Activated naive CD4-positive, alpha-beta T cell treated with anti-CD3 and anti-CD28 coated beads, Interleukin-2, amount 10 ng/mL, durations not matched to agents 7 days and 5 days (primary cell): ENCODE data around the gene FAM3B.

Source experiments
- CTCF ChIA-PET: fragments of 350-600 bp; sonication (Branson Sonifier 250); formaldehyde crosslinking; loops from one replicate; lab custom pipeline; 2021; ENCODE audit warnings: antibody characterized with exemption; lab: Charles Lee
- DNase-seq: peaks from one replicate; pipeline ENCODE4 v3.0.0-alpha.2; 2020
- H3K27ac Mint-ChIP-seq: one replicate; pipeline ENCODE4 v1.8.0; 2021; ENCODE audit warnings: mild to moderate bottlenecking, moderate library complexity, mixed read lengths
- H3K27me3 Mint-ChIP-seq: one replicate; pipeline ENCODE4 v1.8.0; 2021; ENCODE audit warnings: mild to moderate bottlenecking, mixed read lengths
- H3K36me3 Mint-ChIP-seq: one replicate; pipeline ENCODE4 v1.8.0; 2021; ENCODE audit warnings: mixed read lengths
- H3K4me1 Mint-ChIP-seq: one replicate; pipeline ENCODE4 v1.8.0; 2021; ENCODE audit warnings: mixed read lengths
- H3K4me3 Mint-ChIP-seq: one replicate; pipeline ENCODE4 v1.8.0; 2021; ENCODE audit warnings: mild to moderate bottlenecking, moderate library complexity, mixed read lengths
- H3K9me3 Mint-ChIP-seq: one replicate; pipeline ENCODE4 v1.8.0; 2021; ENCODE audit warnings: mixed read lengths

Gene FAM3B

DNA sequence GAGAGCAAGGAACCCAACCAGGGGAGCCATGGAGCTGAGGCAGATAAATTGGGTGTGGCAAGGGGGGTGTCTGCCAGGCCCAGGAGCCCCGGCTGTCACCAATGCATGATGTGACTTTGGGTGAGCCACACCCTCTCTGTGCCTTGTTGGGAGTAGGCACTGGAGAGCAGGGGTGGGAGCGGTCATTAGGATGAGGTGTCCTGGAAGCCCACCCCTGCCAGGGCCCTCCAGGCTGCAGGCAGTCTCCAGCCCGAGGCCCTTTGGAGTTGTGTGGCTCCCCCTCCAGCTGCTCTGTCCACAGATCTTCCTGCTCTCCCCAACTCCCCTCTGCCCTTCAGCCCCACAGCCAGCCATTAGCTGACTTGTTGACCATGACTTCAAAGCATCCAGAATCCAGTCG lies 56.7 kb downstream of the FAM3B start:
- Mint-ChIP-seq H3K9me3 (no peaks in the 10 kb centered on the region), H3K4me1 (peaks cover 53% of the 10 kb centered on the region), H3K27ac (peak overlapping the region; percentile 42), H3K36me3 (peaks cover 35% of the 10 kb centered on the region), H3K4me3 (no peak overlapping the region), H3K27me3 (no peaks in the 10 kb centered on the region)
- CTCF ChIA-PET = interaction anchor here (0.6 to 2.6 kb wide), 4 partner anchors 10 to 90 kb away, joined by 3 to 10 read pairs (median 6); no protein-coding TSS in a partner anchor
- DNase-seq = no peak

DNA sequence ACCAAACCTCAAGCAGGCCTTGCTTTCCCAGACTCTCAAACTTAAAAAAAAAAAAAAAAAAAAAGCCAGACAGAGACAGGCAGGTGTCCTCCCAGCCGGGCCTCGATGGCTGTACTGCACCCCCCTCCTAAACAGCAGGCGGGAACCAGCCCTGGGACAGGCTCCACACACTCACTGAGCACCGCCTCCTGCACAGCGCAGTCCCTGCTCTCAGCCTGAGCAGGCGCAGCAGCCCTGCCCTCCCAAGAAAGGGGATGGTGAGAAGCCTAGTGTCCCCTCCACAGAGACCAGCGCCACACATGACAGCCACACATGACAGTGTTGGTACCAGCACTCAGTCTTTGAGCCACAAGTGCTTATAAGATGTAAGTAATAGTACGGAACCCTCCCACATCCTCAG lies 57.2 kb downstream of the FAM3B start:
- CTCF ChIA-PET = interaction anchor here (0.6 to 2.6 kb wide), 3 partner anchors 11 to 91 kb away, joined by 3 to 10 read pairs (median 4); no protein-coding TSS in a partner anchor
- H3K27me3 Mint-ChIP-seq = no peaks in the 10 kb centered on the region
- H3K4me1 Mint-ChIP-seq = peaks cover 48% of the 10 kb centered on the region
- no peak overlapping the region for H3K27ac Mint-ChIP-seq
- DNase-seq = no peak
- no peak overlapping the region for H3K4me3 Mint-ChIP-seq
- peaks cover 35% of the 10 kb centered on the region for H3K36me3 Mint-ChIP-seq
- no peaks in the 10 kb centered on the region for H3K9me3 Mint-ChIP-seq

DNA sequence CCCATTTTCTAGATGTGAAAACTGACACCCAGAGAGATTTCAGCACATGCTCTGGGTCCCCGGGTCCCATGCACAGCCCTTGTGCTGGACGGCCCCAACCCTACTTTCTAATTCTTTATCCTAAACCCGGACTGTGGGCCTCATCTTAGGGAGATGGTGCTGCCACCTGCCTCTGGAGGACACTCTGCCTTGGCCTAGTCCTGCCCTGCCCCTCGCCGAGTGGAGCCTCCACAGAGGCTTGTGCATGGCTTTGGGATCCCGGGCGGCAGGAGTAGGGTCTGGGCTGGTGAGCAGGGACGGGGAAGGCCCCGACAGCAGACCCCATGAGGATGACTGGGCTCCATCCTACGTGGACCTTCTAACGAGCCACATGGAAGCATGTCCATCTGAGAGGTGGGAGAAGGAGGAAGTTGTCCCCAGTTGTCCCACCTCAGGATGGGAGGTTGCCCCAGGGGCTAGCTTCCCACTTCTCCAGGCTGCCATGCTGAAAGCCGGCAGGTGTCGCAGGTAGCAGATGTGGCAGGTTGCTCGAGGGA lies 57.6 kb downstream of the FAM3B start:
- no peaks in the 10 kb centered on the region for H3K9me3 Mint-ChIP-seq
- peaks cover 43% of the 10 kb centered on the region for H3K4me1 Mint-ChIP-seq
- DNase-seq = no peak
- H3K27me3 Mint-ChIP-seq = no peaks in the 10 kb centered on the region
- peaks cover 35% of the 10 kb centered on the region for H3K36me3 Mint-ChIP-seq
- H3K4me3 Mint-ChIP-seq = no peak overlapping the region
- H3K27ac Mint-ChIP-seq = no peak overlapping the region
- CTCF ChIA-PET = no interaction called here

- Mint-ChIP-seq H3K4me1 (peaks cover 39% of the 10 kb centered on the region), H3K9me3 (no peaks in the 10 kb centered on the region), H3K27me3 (no peaks in the 10 kb centered on the region), H3K27ac (peak overlapping the region; percentile 69), H3K36me3 (peaks cover 33% of the 10 kb centered on the region), H3K4me3 (no peak overlapping the region)
- CTCF ChIA-PET = no interaction called here
- no peak for DNase-seq
Observed at GRCh38 chr21:41374867-41375533, 58.4 kb downstream of the FAM3B start.

DNA sequence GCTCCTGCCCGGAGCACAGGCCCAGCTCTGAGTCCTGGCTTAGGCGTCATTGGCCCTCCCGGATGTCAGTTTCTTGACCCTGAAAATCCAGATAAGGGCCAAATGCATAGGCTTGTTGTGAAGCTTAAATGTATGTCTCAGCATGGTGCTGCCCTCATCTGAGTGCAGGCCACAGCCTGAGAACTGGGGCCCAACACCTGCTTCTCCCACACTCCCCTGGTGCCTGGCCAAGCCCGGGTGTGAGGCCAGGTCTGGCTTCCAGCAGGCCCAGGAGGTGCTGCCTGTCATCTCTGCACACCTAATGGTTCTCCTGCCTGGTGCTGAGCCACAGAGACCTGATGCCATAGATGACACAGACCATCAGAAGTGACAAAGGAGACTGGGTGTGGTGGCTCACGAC lies 59.3 kb downstream of the FAM3B start:
- Mint-ChIP-seq H3K4me3 (no peak overlapping the region), H3K4me1 (peaks cover 30% of the 10 kb centered on the region), H3K27me3 (no peaks in the 10 kb centered on the region), H3K36me3 (peaks cover 30% of the 10 kb centered on the region), H3K27ac (no peak overlapping the region), H3K9me3 (no peaks in the 10 kb centered on the region)
- DNase-seq = no peak
- CTCF ChIA-PET = no interaction called here

- no peak overlapping the region for H3K4me3 Mint-ChIP-seq
- no peaks in the 10 kb centered on the region for H3K27me3 Mint-ChIP-seq
- CTCF ChIA-PET = no interaction called here
- H3K9me3 Mint-ChIP-seq = no peaks in the 10 kb centered on the region
- H3K27ac Mint-ChIP-seq = peak overlapping the region; percentile 77
- DNase-seq = no peak
- peaks cover 14% of the 10 kb centered on the region for H3K4me1 Mint-ChIP-seq
- peaks cover 40% of the 10 kb centered on the region for H3K36me3 Mint-ChIP-seq
Observed at GRCh38 chr21:41377715-41378114, 61.1 kb downstream of the FAM3B start.

DNA sequence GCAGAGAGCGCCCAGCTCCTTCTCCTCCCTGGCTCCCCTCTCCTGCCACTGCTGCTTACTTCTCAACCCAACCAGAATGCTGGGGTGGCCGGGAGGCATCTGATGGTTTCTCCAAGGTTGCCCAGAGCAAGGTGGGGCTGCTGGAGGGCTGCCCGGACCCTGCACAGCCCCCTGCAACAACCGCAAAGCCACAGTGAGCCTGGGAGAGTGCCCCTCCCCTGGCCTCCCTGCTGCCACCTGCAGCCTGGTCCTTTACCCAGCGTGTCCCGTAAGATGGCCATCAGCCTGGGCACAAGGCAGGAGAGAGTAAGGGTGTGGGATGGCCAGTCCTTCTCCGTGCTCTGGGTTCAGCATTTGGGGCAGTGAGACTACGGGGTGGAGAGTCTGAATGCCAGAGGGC lies 62.2 kb downstream of the FAM3B start:
- Mint-ChIP-seq H3K27ac (no peak overlapping the region), H3K27me3 (no peaks in the 10 kb centered on the region), H3K4me3 (no peak overlapping the region), H3K4me1 (peaks cover 7% of the 10 kb centered on the region), H3K36me3 (peaks cover 40% of the 10 kb centered on the region), H3K9me3 (no peaks in the 10 kb centered on the region)
- CTCF ChIA-PET = interaction anchor here (0.6 kb wide), 1 partner anchor 14 kb away, joined by 3 read pairs; no protein-coding TSS in a partner anchor
- DNase-seq = no peak

DNA sequence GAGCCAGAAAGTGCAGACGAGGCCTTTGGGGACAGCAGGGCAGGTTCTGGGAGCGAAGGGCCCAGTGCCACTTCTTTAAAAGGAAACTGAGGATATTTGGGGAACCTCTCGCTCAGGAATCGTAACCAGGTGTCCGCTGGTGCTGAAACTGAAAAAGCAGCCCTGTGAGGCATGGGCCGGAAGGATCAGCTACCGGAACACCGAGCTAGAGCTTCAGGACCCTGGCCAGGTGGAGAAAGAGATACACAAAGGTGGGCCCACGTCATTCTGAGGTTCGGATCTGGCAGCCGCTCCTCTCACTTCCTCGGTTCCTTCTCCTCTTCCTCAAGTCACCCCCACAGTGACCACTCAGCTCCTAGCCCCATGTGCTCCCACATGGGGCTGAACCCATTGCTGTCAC lies 63.3 kb downstream of the FAM3B start:
- H3K27ac Mint-ChIP-seq = no peak overlapping the region
- H3K27me3 Mint-ChIP-seq = no peaks in the 10 kb centered on the region
- peaks cover 3% of the 10 kb centered on the region for H3K4me1 Mint-ChIP-seq
- CTCF ChIA-PET = interaction anchor here (1.3 kb wide), 1 partner anchor 97 kb away, joined by 3 read pairs; no protein-coding TSS in a partner anchor
- peaks cover 41% of the 10 kb centered on the region for H3K36me3 Mint-ChIP-seq
- no peak for DNase-seq
- H3K9me3 Mint-ChIP-seq = no peaks in the 10 kb centered on the region
- H3K4me3 Mint-ChIP-seq = no peak overlapping the region

DNA sequence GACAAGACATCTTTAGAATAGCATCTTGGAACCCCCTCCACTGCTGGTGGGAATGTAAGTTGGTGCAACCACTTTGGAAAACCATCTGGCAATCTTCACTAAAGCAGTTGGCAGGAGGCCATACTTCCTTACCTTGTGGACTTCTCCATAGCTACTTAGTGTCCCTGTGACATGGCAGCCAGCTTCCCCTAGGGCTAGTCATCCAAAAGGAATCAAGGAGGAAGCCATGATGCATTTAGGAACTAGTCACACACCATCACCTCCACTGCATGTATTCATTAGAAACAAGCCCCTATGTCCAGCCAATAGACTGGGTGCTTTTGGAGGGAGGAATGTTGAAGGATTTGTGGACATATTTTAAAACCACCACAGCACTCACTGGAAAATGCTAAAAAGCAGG lies 65.1 kb downstream of the FAM3B start:
- no peaks in the 10 kb centered on the region for H3K27me3 Mint-ChIP-seq

DNA sequence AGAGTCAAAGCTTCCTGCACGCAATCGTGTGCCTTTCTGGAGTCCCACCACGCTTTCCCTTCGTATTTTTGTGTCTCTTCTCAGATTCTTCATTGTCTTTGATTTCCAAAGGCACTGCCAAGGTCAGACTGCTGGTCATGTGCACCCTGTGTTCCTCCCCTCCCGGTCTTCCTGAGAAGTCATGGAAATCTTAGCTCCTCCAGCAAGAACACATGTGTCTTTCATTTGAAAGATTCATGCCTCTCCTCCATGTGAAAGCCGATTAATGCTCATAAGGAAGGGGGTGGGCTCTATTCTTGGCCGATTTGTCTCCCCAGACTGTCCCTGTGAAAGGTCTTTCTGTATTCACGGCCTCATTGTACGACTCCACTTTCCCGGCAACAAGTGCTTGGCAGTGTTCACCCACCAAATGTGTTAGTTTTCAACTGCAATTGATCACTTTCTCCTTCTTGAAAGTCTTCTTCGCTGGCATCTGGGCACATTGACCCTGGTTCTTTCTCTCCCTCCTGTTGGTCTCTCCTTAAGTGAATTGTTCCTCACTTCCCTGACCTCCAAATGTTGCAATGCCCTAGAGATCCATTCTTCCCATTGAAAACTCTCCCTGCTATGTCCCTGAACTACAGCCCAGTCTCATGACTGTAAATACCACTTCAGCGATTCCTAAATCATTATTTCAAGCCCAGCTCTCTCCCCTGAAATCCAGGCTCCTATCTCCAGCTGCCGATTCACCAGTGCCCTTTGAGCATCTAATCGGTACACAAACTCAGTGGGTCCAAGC lies 70.6 kb downstream of the FAM3B start:
- CTCF ChIA-PET = no interaction called here
- no peaks in the 10 kb centered on the region for H3K4me1 Mint-ChIP-seq
- H3K36me3 Mint-ChIP-seq = peaks cover 39% of the 10 kb centered on the region
- DNase-seq = no peak
- no peaks in the 10 kb centered on the region for H3K9me3 Mint-ChIP-seq
- H3K4me3 Mint-ChIP-seq = no peak overlapping the region
- no peak overlapping the region for H3K27ac Mint-ChIP-seq
- H3K27me3 Mint-ChIP-seq = no peaks in the 10 kb centered on the region

More for the DNA sequence above, 65.1 kb downstream of the FAM3B start:
- no peak overlapping the region for H3K27ac Mint-ChIP-seq
- no peaks in the 10 kb centered on the region for H3K9me3 Mint-ChIP-seq
- H3K4me1 Mint-ChIP-seq = no peaks in the 10 kb centered on the region
- no peak for DNase-seq
- H3K36me3 Mint-ChIP-seq = peaks cover 39% of the 10 kb centered on the region
- CTCF ChIA-PET = no interaction called here
- no peak overlapping the region for H3K4me3 Mint-ChIP-seq

GRCh38 chr21:41387824-41388223 lies 71.2 kb downstream of the FAM3B start:
- Mint-ChIP-seq H3K4me3 (no peak overlapping the region), H3K27me3 (no peaks in the 10 kb centered on the region), H3K9me3 (no peaks in the 10 kb centered on the region), H3K27ac (no peak overlapping the region), H3K36me3 (peaks cover 35% of the 10 kb centered on the region), H3K4me1 (no peaks in the 10 kb centered on the region)
- CTCF ChIA-PET = no interaction called here
- no peak for DNase-seq

- H3K27me3 Mint-ChIP-seq = no peaks in the 10 kb centered on the region
- H3K4me3 Mint-ChIP-seq = no peak overlapping the region
- peaks cover 35% of the 10 kb centered on the region for H3K36me3 Mint-ChIP-seq
- no peak overlapping the region for H3K27ac Mint-ChIP-seq
- DNase-seq = no peak
- no peaks in the 10 kb centered on the region for H3K9me3 Mint-ChIP-seq
- CTCF ChIA-PET = no interaction called here
- no peaks in the 10 kb centered on the region for H3K4me1 Mint-ChIP-seq
Observed at GRCh38 chr21:41388259-41388658, 71.7 kb downstream of the FAM3B start.

DNA sequence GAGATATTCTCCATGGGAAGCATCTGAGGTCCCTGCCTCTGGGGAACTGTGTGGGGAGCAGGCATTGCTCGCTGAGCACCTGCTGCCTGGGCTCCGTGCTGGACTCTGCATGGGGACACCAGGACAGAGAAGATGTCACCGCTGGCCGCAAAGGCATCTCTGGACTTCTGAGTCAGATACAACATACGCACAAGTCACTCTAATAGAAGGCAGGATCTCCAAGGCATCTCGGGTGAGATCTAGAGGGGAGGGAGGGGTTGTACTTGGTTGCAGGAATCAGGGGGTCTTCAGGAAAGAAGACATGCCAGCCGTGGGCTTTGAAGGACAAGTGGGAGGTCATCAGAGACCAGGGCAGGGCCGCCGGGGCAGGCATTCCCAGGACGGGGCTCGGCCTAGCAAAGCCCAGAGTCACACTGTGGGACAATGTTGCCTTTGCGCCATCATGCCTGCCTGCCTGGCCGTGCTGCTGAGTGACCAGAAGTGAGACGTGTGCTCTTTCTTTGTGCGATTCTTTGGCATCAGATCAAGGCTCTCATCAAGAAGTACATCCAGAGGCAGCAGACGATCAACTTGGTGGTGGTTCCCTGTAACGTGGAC lies 73.5 kb downstream of the FAM3B start:
- DNase-seq = no peak
- H3K9me3 Mint-ChIP-seq = no peaks in the 10 kb centered on the region
- no peak overlapping the region for H3K4me3 Mint-ChIP-seq
- CTCF ChIA-PET = no interaction called here
- H3K4me1 Mint-ChIP-seq = no peaks in the 10 kb centered on the region
- H3K27ac Mint-ChIP-seq = no peak overlapping the region
- H3K36me3 Mint-ChIP-seq = peaks cover 42% of the 10 kb centered on the region
- no peaks in the 10 kb centered on the region for H3K27me3 Mint-ChIP-seq

GRCh38 chr21:41393876-41394465 lies 77.4 kb downstream of the FAM3B start:
- Mint-ChIP-seq H3K9me3 (no peaks in the 10 kb centered on the region), H3K4me1 (peaks cover 3% of the 10 kb centered on the region), H3K4me3 (no peak overlapping the region), H3K27ac (peak overlapping the region; percentile 35), H3K27me3 (no peaks in the 10 kb centered on the region), H3K36me3 (peaks cover 52% of the 10 kb centered on the region)
- CTCF ChIA-PET = no interaction called here
- no peak for DNase-seq
